NCI-H1930 (cell line): ENCODE data around the gene ATP5F1D.

Source experiments
- DNase-seq, 2 experiments: peaks; one replicate each; lab custom pipeline; 2025; lab: John Stamatoyannopoulos, UW

Gene ATP5F1D

GRCh38 chr19:1259206-1259875 is 17.8 kb downstream of the ATP5F1D start:
- DNase-seq, result no peak

GRCh38 chr19:1259876-1260748 is 18.6 kb downstream of the ATP5F1D start:
- no peak for DNase-seq

GRCh38 chr19:1260749-1261537 is 19.4 kb downstream of the ATP5F1D start:
- DNase-seq, result peak; percentile 82 to 95

- DNase-seq, result no peak
These were observed 19.9 kb downstream of the ATP5F1D start for GRCh38 chr19:1261538-1261797.

GRCh38 chr19:1261798-1262622 is 20.5 kb downstream of the ATP5F1D start:
- DNase-seq, result no peak

- DNase-seq, result no peak
These were observed 21.1 kb downstream of the ATP5F1D start for GRCh38 chr19:1262623-1263123.

- no peak for DNase-seq
These were observed 21.6 kb downstream of the ATP5F1D start for GRCh38 chr19:1263188-1263587.

GRCh38 chr19:1264801-1265614 is 23.5 kb downstream of the ATP5F1D start:
- DNase-seq, result no peak

- DNase-seq, result no peak
These were observed 24.1 kb downstream of the ATP5F1D start for GRCh38 chr19:1265615-1266128.

GRCh38 chr19:1266129-1266915 is 24.8 kb downstream of the ATP5F1D start:
- DNase-seq, result peak; percentile 75 to 80

- peak; percentile 34 to 63 for DNase-seq
These were observed 25.4 kb downstream of the ATP5F1D start for GRCh38 chr19:1266916-1267476.

GRCh38 chr19:1267477-1268225 is 26.1 kb downstream of the ATP5F1D start:
- DNase-seq, result no peak

GRCh38 chr19:1268226-1269064 is 26.9 kb downstream of the ATP5F1D start:
- DNase-seq, result no peak

GRCh38 chr19:1269065-1269477 is 27.5 kb downstream of the ATP5F1D start, which contains the start of gene CIRBP:
CIRBP (plus strand) TSS chr19:1269332; CDS start chr19:1270934, 1,602 bp downstream.
- DNase-seq, result peak; percentile 90 to 93

- DNase-seq, result peak; percentile 76 to 84
These were observed 28.1 kb downstream of the ATP5F1D start for GRCh38 chr19:1269478-1270212.

- DNase-seq, result no peak
These were observed 28.8 kb downstream of the ATP5F1D start for GRCh38 chr19:1270213-1270853.
